ENCODE measurements around the gene AR. TPM values are rescaled to one million over a fixed set of nuclear protein-coding genes. Genes with fewer than 3 reads are reported as not detected.

AR gene
- total and polyA plus RNA-seq, 2 donors (not counting 3 experiments of a cell fraction or from before 2014, with no cell fraction given), result 9.3 to 16.0 TPM

- Histone ChIP-seq H3K36me3 (ENCODE audit: control insufficient read depth in 2 of 2, extremely low read depth in 1 of 2, insufficient read depth in 2 of 2, low read length in 2 of 2) (no peaks in the 10 kb centered on the region), H3K27me3 (ENCODE audit: control insufficient read depth in 2 of 2, insufficient read depth in 2 of 2, low read length in 2 of 2) (no peaks in the 10 kb centered on the region), H3K4me1 (ENCODE audit: control insufficient read depth, extremely low read depth, insufficient read depth, low read length) (peaks cover 34% of the 10 kb centered on the region), H3K4me3 (replicated peaks in 1 of 3; ENCODE audit: insufficient read depth in 1 of 3, low read depth in 1 of 3, low read length in 3 of 3) (no peak overlapping the region), H2AFZ (ENCODE audit: low read depth, low read length) (no peak overlapping the region), H4K20me1 (replicated peaks; ENCODE audit: control insufficient read depth, extremely low read depth, insufficient read depth, low read length) (no peaks in the 10 kb centered on the region), H3K9ac (replicated peaks; ENCODE audit: extremely low read depth, insufficient read depth, low read length) (peak overlapping the region; percentile 61), H3K27ac (ENCODE audit: insufficient read depth, low read depth, low read length) (peak overlapping the region; percentile 94), H3K9me3 (replicated peaks; ENCODE audit: control insufficient read depth, insufficient read depth, low read length) (no peaks in the 10 kb centered on the region), H3K4me2 (ENCODE audit: insufficient read depth, low read length) (peak overlapping the region; percentile 58), H3K79me2 (ENCODE audit: control insufficient read depth, insufficient read depth, low read length) (no peaks in the 10 kb centered on the region), H3K9me1 (replicated peaks; ENCODE audit: control insufficient read depth, extremely low read depth, insufficient read depth, low read length) (no peaks in the 10 kb centered on the region)
- BruUV-seq (replicated peaks), result no TSS peak
- TF ChIP-seq MYC (IDR thresholded peaks at IDR 0.05; ENCODE audit: low read depth, low read length), result no peak
- TF ChIP-seq POLR2A (IDR thresholded peaks at IDR 0.05; ENCODE audit: low read depth, low read length), result no peak
- no peak for TF ChIP-seq FOS (IDR thresholded peaks at IDR 0.05; ENCODE audit: borderline replicate concordance, insufficient read depth, low read length)
- TF ChIP-seq EZH2 (IDR thresholded peaks at IDR 0.05; ENCODE audit: borderline replicate concordance, low read depth, low read length, severe bottlenecking), result no peak
- TF ChIP-seq POLR2AphosphoS5 (IDR thresholded peaks at IDR 0.05; ENCODE audit: insufficient read depth, low read depth, low read length), result no peak
- TF ChIP-seq GATA2 (IDR thresholded peaks at IDR 0.05; ENCODE audit: insufficient read depth, insufficient read length, low read depth, low read length), result no peak
- TF ChIP-seq JUN (IDR thresholded peaks at IDR 0.05; ENCODE audit: borderline replicate concordance, insufficient read depth, insufficient read length, low read depth), result no peak
- no peak for TF ChIP-seq MAX (IDR thresholded peaks at IDR 0.05; ENCODE audit: insufficient read depth, insufficient read length)
- TF ChIP-seq, protein P1, sequence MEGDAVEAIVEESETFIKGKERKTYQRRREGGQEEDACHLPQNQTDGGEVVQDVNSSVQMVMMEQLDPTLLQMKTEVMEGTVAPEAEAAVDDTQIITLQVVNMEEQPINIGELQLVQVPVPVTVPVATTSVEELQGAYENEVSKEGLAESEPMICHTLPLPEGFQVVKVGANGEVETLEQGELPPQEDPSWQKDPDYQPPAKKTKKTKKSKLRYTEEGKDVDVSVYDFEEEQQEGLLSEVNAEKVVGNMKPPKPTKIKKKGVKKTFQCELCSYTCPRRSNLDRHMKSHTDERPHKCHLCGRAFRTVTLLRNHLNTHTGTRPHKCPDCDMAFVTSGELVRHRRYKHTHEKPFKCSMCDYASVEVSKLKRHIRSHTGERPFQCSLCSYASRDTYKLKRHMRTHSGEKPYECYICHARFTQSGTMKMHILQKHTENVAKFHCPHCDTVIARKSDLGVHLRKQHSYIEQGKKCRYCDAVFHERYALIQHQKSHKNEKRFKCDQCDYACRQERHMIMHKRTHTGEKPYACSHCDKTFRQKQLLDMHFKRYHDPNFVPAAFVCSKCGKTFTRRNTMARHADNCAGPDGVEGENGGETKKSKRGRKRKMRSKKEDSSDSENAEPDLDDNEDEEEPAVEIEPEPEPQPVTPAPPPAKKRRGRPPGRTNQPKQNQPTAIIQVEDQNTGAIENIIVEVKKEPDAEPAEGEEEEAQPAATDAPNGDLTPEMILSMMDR (IDR thresholded peaks at IDR 0.05; ENCODE audit: extremely low read depth in 1 of 2, insufficient read depth in 1 of 2, low read depth in 1 of 2, low read length in 2 of 2), result no peak
- FAIRE-seq (no peak), DNase-seq (ENCODE audit: low read depth, low spot score) (peak; percentile 30)
- CTCF ChIA-PET, result no interaction called here
- intact Hi-C loops (cut with micrococcal nuclease), result loop anchor here (5.0 kb wide), 1 partner anchor 549 kb away; no protein-coding TSS in a partner anchor
- dilution Hi-C loops (cut with MboI; ENCODE audit: extremely low pct_ligation_motif_present, low sequenced_read_pairs), result no loop called here
- POLR2A ChIA-PET, result no interaction called here
Measured at GRCh38 chrX:67613366-67613765, 69.5 kb downstream of the AR start.
